ENCODE measurements around the gene ATG4B. TPM values are rescaled to one million over a fixed set of nuclear protein-coding genes. Genes with fewer than 3 reads are reported as not detected.

The ATG4B gene
- total and polyA plus RNA-seq, 2 of the 4 experiments (the other 2 are of a cell fraction) = 113 to 146 TPM

- peaks cover 3 to 33% of the 10 kb centered on the region in 2 experiments for H3K79me1 ChIP-seq (ENCODE audit: low read depth in 1 of 2, low read length in 2 of 2)
- H4K91ac ChIP-seq (ENCODE audit: insufficient read depth, low read depth, low read length) = no peak overlapping the region
- peaks cover 48% of the 10 kb centered on the region for H3K36me3 ChIP-seq (ENCODE audit: control insufficient read depth, insufficient read depth, low read length)
- ATAC-seq (ENCODE audit: low read depth) = no peak
- H3K9me3 ChIP-seq (ENCODE audit: control insufficient read depth, insufficient read depth, low read length) = no peaks in the 10 kb centered on the region
- CTCF ChIA-PET = no interaction called here
- H3K9ac ChIP-seq (ENCODE audit: low read depth, low read length) = no peak overlapping the region
- H3K9me1 ChIP-seq (ENCODE audit: insufficient read depth, low read length) = no peaks in the 10 kb centered on the region
- intact Hi-C loops (cut with micrococcal nuclease) (no loop called here), dilution Hi-C loops (cut with HindIII; ENCODE audit: low sequenced_read_pairs, unreplicated experiment) (no loop called here), in situ Hi-C loops (cut with MboI; ENCODE audit: low sequenced_read_pairs) (no loop called here)
- 94% methylated on average over 23 of the region's 24 CpGs; no CpG with 5 or more reads in 1 of the 2 experiments for WGBS, 2 experiments (ENCODE audit: extremely low coverage in 2 of 2, insufficient read length in 1 of 2)
- no peak overlapping the region for H2BK15ac ChIP-seq (ENCODE audit: low read depth, low read length)
- no peak overlapping the region for H4K8ac ChIP-seq (ENCODE audit: low read depth in 2 of 2, low read length in 2 of 2)
- H3K23ac ChIP-seq (ENCODE audit: low read depth, low read length) = no peak overlapping the region
- no peak overlapping the region for H3K14ac ChIP-seq (replicated peaks; ENCODE audit: low read depth, low read length)
- H3K4me1 ChIP-seq (ENCODE audit: control insufficient read depth, insufficient read depth, low read length) = peaks cover 11% of the 10 kb centered on the region
- H2AK5ac ChIP-seq (ENCODE audit: low read depth, low read length) = no peak overlapping the region
- no peak overlapping the region for H3K4ac ChIP-seq (ENCODE audit: low read depth, low read length)
- H4K5ac ChIP-seq (ENCODE audit: low read depth, low read length) = no peak overlapping the region
- no peak overlapping the region for H3K4me2 ChIP-seq (ENCODE audit: low read depth, low read length)
- H3K27ac ChIP-seq (ENCODE audit: insufficient read depth, low read length) = no peak overlapping the region
- TF ChIP-seq BHLHE40 (IDR thresholded peaks at IDR 0.05; ENCODE audit: low read depth, low read length) = no peak
- no peak for TF ChIP-seq CEBPB (IDR thresholded peaks at IDR 0.05; ENCODE audit: low read depth, low read length)
- no peak for TF ChIP-seq POLR2A (IDR thresholded peaks at IDR 0.05; ENCODE audit: low read depth, low read length)
- TF ChIP-seq MAFK (IDR thresholded peaks at IDR 0.05; ENCODE audit: low read depth, low read length) = no peak
- TF ChIP-seq CTCF (conservative IDR thresholded peaks at IDR 0.05; ENCODE audit: low read depth, low read length) = no peak
- TF ChIP-seq NFE2L2 (IDR thresholded peaks at IDR 0.05; ENCODE audit: low read depth, low read length) = no peak
- no peak for TF ChIP-seq MXI1 (IDR thresholded peaks at IDR 0.05; ENCODE audit: borderline replicate concordance, low read depth, low read length)
- BruUV-seq (replicated peaks) = no TSS peak
- H2AFZ ChIP-seq (replicated peaks; ENCODE audit: low read length, poor library complexity) = no peak overlapping the region
- no peak overlapping the region for H2AK9ac ChIP-seq (replicated peaks; ENCODE audit: low read depth, low read length, poor library complexity)
- no peaks in the 10 kb centered on the region for H3K27me3 ChIP-seq (ENCODE audit: control insufficient read depth, insufficient read depth, low read length)
- no peak overlapping the region for H2BK5ac ChIP-seq (ENCODE audit: low read depth, low read length, poor library complexity, severe bottlenecking)
- H2BK120ac ChIP-seq (ENCODE audit: low read depth, low read length) = no peak overlapping the region
- POLR2A ChIA-PET (ENCODE audit: unreplicated experiment) = no interaction called here
- H2BK20ac ChIP-seq (ENCODE audit: low read depth, low read length) = no peak overlapping the region
- DNase-seq = no peak
- no peak overlapping the region for H3K18ac ChIP-seq (ENCODE audit: low read depth, low read length)
- H4K20me1 ChIP-seq (ENCODE audit: insufficient read depth, low read length) = peaks cover 18% of the 10 kb centered on the region; the same call in 1 of the 2 replicates
- no peak overlapping the region for H3K56ac ChIP-seq (ENCODE audit: extremely low read depth, insufficient read depth, low read length)
- H3K4me3 ChIP-seq (ENCODE audit: insufficient read depth, low read depth, low read length) = no peak overlapping the region
Measured at GRCh38 chr2:241677392-241677791, 39.9 kb downstream of the ATG4B start.
